CD4-positive, CD25-positive, alpha-beta regulatory T cell (primary cell): ENCODE measurements around the gene MAD2L1BP. TPM values are rescaled to one million over a fixed set of nuclear protein-coding genes. Genes with fewer than 3 reads are reported as not detected.

Experiments
- ATAC-seq, 2 donors: fragments of 150-1000 bp; cut with Tn5 transposase; one replicate each; pipeline ENCODE4 v1.10.0; 2021; ENCODE audit warnings: low read depth in 2 of 2, moderate number of reproducible peaks in 2 of 2, moderate library complexity in 1 of 2
- DNase-seq, 3 donors: peaks; one replicate each; pipeline versions ENCODE4 v3.0.0 to v3.0.0-alpha.2; 2012 to 2022; ENCODE audit warnings: mixed read lengths in 1 of 3
- H3K27ac ChIP-seq: one replicate; pipeline ENCODE4 v1.7.0; 2013; ENCODE audit warnings: mild to moderate bottlenecking, low read length; ENCODE audit not compliant: insufficient read depth, poor library complexity, severe bottlenecking
- H3K27me3 ChIP-seq: one replicate; pipeline ENCODE4 v1.7.0; 2013; ENCODE audit warnings: low read length; ENCODE audit not compliant: control insufficient read depth, insufficient read depth
- H3K36me3 ChIP-seq: one replicate; pipeline ENCODE4 v1.7.0; 2013; ENCODE audit warnings: mild to moderate bottlenecking, low read length, moderate library complexity; ENCODE audit not compliant: control insufficient read depth, insufficient read depth
- H3K4me1 ChIP-seq: 2 replicates; pipeline ENCODE4 v1.7.0; 2013; ENCODE audit warnings: mild to moderate bottlenecking, low read length; ENCODE audit not compliant: insufficient read depth, control insufficient read depth, poor library complexity, severe bottlenecking
- H3K4me3 ChIP-seq: one replicate; pipeline ENCODE4 v1.7.0; 2013; ENCODE audit warnings: low read depth, mild to moderate bottlenecking, low read length, moderate library complexity
- H3K9me3 ChIP-seq, 2 experiments: 1 replicate in 1 of 2; 2 replicates in 1 of 2; pipeline ENCODE4 v1.7.0; 2013; ENCODE audit warnings: low read length in 2 of 2, mild to moderate bottlenecking in 1 of 2, moderate library complexity in 1 of 2; ENCODE audit not compliant: control insufficient read depth in 2 of 2
- H3K27ac Mint-ChIP-seq, 3 donors: one replicate each; pipeline ENCODE4 v1.8.0; 2020 to 2022; ENCODE audit warnings: mild to moderate bottlenecking in 3 of 3, mixed read lengths in 3 of 3, moderate library complexity in 2 of 3
- H3K27me3 Mint-ChIP-seq: one replicate; pipeline ENCODE4 v1.8.0; 2022; ENCODE audit warnings: mild to moderate bottlenecking, mixed read lengths
- H3K36me3 Mint-ChIP-seq: one replicate; pipeline ENCODE4 v1.8.0; 2020; ENCODE audit warnings: mixed read lengths
- H3K4me1 Mint-ChIP-seq, 4 donors: one replicate each; pipeline ENCODE4 v1.8.0; 2020 to 2022; ENCODE audit warnings: mixed read lengths in 4 of 4, mild to moderate bottlenecking in 1 of 4
- H3K4me3 Mint-ChIP-seq, 4 donors: one replicate each; pipeline ENCODE4 v1.8.0; 2020 to 2022; ENCODE audit warnings: mild to moderate bottlenecking in 4 of 4, mixed read lengths in 4 of 4, moderate library complexity in 3 of 4
- H3K9me3 Mint-ChIP-seq, 7 donors: one replicate each; pipeline ENCODE4 v1.8.0; 2020 to 2022; ENCODE audit warnings: mixed read lengths in 7 of 7, mild to moderate bottlenecking in 3 of 7, moderate library complexity in 2 of 7
- polyA plus RNA-seq, 4 donors: library from polyadenylated mRNA; unstranded; fragments of 300-500 nt; fragmentation: Illumina TruSeq; gene quantifications; one replicate each; pipeline ENCODE4 v1.2.3, GENCODE V29; 2021
- total RNA-seq: library from RNA; stranded (reverse); gene quantifications from one replicate; pipeline ENCODE4 v1.2.3, GENCODE V29; 2022

The MAD2L1BP gene
- total and polyA plus RNA-seq, 5 donors from 2014 or later = 24.8 to 38.6 (median 29.7) TPM

- Histone ChIP-seq H3K4me3 (no peak overlapping the region), H3K36me3 (peaks cover 54% of the 10 kb centered on the region), H3K4me1 (no peaks in the 10 kb centered on the region), H3K27me3 (no peaks in the 10 kb centered on the region), H3K27ac (no peak overlapping the region), H3K9me3 (no peaks in the 10 kb centered on the region)
- peaks cover 0 to 22% (median 11%) of the 10 kb centered on the region in 4 donors for H3K4me1 Mint-ChIP-seq
- H3K4me3 Mint-ChIP-seq = no peak overlapping the region
- H3K27ac Mint-ChIP-seq = no peak overlapping the region
- H3K27me3 Mint-ChIP-seq = no peaks in the 10 kb centered on the region
- no peak for ATAC-seq
- peaks cover 40% of the 10 kb centered on the region for H3K36me3 Mint-ChIP-seq
- H3K9me3 Mint-ChIP-seq = no peaks in the 10 kb centered on the region
- no peak for DNase-seq
Observed at GRCh38 chr6:43621078-43621835, 14.4 kb upstream of the MAD2L1BP start.

- Histone ChIP-seq H3K4me1 (no peaks in the 10 kb centered on the region), H3K27ac (no peak overlapping the region), H3K4me3 (no peak overlapping the region), H3K36me3 (peaks cover 56% of the 10 kb centered on the region), H3K27me3 (no peaks in the 10 kb centered on the region), H3K9me3 (no peaks in the 10 kb centered on the region)
- no peak overlapping the region for H3K4me3 Mint-ChIP-seq
- H3K27ac Mint-ChIP-seq = no peak overlapping the region
- H3K9me3 Mint-ChIP-seq = no peaks in the 10 kb centered on the region
- peaks cover 0 to 25% (median 14%) of the 10 kb centered on the region in 4 donors for H3K4me1 Mint-ChIP-seq
- H3K36me3 Mint-ChIP-seq = peaks cover 36% of the 10 kb centered on the region
- ATAC-seq (no peak), DNase-seq (no peak)
- no peaks in the 10 kb centered on the region for H3K27me3 Mint-ChIP-seq
Observed at GRCh38 chr6:43621836-43622180, 13.8 kb upstream of the MAD2L1BP start.

GRCh38 chr6:43622541-43622940, 13.1 kb upstream of the MAD2L1BP start:
- Mint-ChIP-seq H3K27me3 (no peaks in the 10 kb centered on the region), H3K36me3 (peaks cover 36% of the 10 kb centered on the region), H3K4me1 (peaks cover 7 to 30% (median 21%) of the 10 kb centered on the region in 4 donors), H3K4me3 (no peak overlapping the region), H3K27ac (peak overlapping the region in 1 of 3 donors; percentile 81), H3K9me3 (no peaks in the 10 kb centered on the region)
- Histone ChIP-seq H3K4me3 (no peak overlapping the region), H3K27me3 (no peaks in the 10 kb centered on the region), H3K9me3 (no peaks in the 10 kb centered on the region), H3K36me3 (peaks cover 56% of the 10 kb centered on the region), H3K4me1 (peaks cover 5% of the 10 kb centered on the region), H3K27ac (no peak overlapping the region)
- no peak for DNase-seq
- ATAC-seq = no peak

GRCh38 chr6:43623880-43624785, 11.5 kb upstream of the MAD2L1BP start:
- Mint-ChIP-seq H3K27ac (peak overlapping the region in 1 of 3 donors; percentile 18), H3K36me3 (peaks cover 36% of the 10 kb centered on the region), H3K9me3 (no peaks in the 10 kb centered on the region), H3K27me3 (no peaks in the 10 kb centered on the region), H3K4me3 (peak overlapping the region in 3 of 4 donors; percentile 5 to 79 (median 20)), H3K4me1 (peaks cover 10 to 43% (median 28%) of the 10 kb centered on the region in 4 donors)
- H3K9me3 ChIP-seq = no peaks in the 10 kb centered on the region
- H3K36me3 ChIP-seq = peaks cover 56% of the 10 kb centered on the region
- H3K27me3 ChIP-seq = no peaks in the 10 kb centered on the region
- no peak overlapping the region for H3K4me3 ChIP-seq
- no peak for ATAC-seq
- H3K4me1 ChIP-seq = peaks cover 18% of the 10 kb centered on the region
- H3K27ac ChIP-seq = no peak overlapping the region
- no peak for DNase-seq

- H3K4me1 Mint-ChIP-seq = peaks cover 11 to 43% (median 30%) of the 10 kb centered on the region in 4 donors
- H3K4me3 Mint-ChIP-seq = no peak overlapping the region
- Histone ChIP-seq H3K27ac (no peak overlapping the region), H3K4me3 (no peak overlapping the region), H3K36me3 (peaks cover 56% of the 10 kb centered on the region), H3K9me3 (no peaks in the 10 kb centered on the region), H3K27me3 (no peaks in the 10 kb centered on the region), H3K4me1 (peaks cover 20% of the 10 kb centered on the region)
- H3K9me3 Mint-ChIP-seq = no peaks in the 10 kb centered on the region
- peaks cover 36% of the 10 kb centered on the region for H3K36me3 Mint-ChIP-seq
- DNase-seq (no peak), ATAC-seq (no peak)
- no peaks in the 10 kb centered on the region for H3K27me3 Mint-ChIP-seq
- H3K27ac Mint-ChIP-seq = no peak overlapping the region
Observed at GRCh38 chr6:43624786-43625288, 10.8 kb upstream of the MAD2L1BP start.

GRCh38 chr6:43625393-43625992, 10.1 kb upstream of the MAD2L1BP start:
- peak overlapping the region in 1 of 3 donors; percentile 13 for H3K27ac Mint-ChIP-seq
- no peaks in the 10 kb centered on the region for H3K27me3 ChIP-seq
- H3K4me3 Mint-ChIP-seq = peak overlapping the region in 1 of 4 donors; percentile 67
- no peaks in the 10 kb centered on the region for H3K27me3 Mint-ChIP-seq
- no peak overlapping the region for H3K27ac ChIP-seq
- H3K4me1 ChIP-seq = peaks cover 26% of the 10 kb centered on the region
- H3K36me3 Mint-ChIP-seq = peaks cover 34% of the 10 kb centered on the region
- peaks cover 56% of the 10 kb centered on the region for H3K36me3 ChIP-seq
- no peak overlapping the region for H3K4me3 ChIP-seq
- DNase-seq (no peak), ATAC-seq (no peak)
- peaks cover 15 to 43% (median 32%) of the 10 kb centered on the region in 4 donors for H3K4me1 Mint-ChIP-seq
- no peaks in the 10 kb centered on the region for H3K9me3 ChIP-seq
- no peaks in the 10 kb centered on the region for H3K9me3 Mint-ChIP-seq

GRCh38 chr6:43627008-43627825, 8.4 kb upstream of the MAD2L1BP start:
- peaks cover 15 to 42% (median 29%) of the 10 kb centered on the region in 4 donors for H3K4me1 Mint-ChIP-seq
- H3K27ac ChIP-seq = no peak overlapping the region
- no peaks in the 10 kb centered on the region for H3K27me3 ChIP-seq
- H3K4me3 ChIP-seq = no peak overlapping the region
- DNase-seq (no peak), ATAC-seq (no peak)
- peaks cover 27% of the 10 kb centered on the region for H3K4me1 ChIP-seq
- peaks cover 23% of the 10 kb centered on the region for H3K36me3 Mint-ChIP-seq
- peak overlapping the region; percentile 76 to 99 (median 80) for H3K4me3 Mint-ChIP-seq
- H3K36me3 ChIP-seq = peaks cover 41% of the 10 kb centered on the region
- no peaks in the 10 kb centered on the region for H3K9me3 ChIP-seq
- H3K9me3 Mint-ChIP-seq = no peaks in the 10 kb centered on the region
- H3K27ac Mint-ChIP-seq = peak overlapping the region; percentile 52 to 78 (median 76)
- H3K27me3 Mint-ChIP-seq = no peaks in the 10 kb centered on the region
